Measurements from ENCODE around the gene RAD9A.
A peak's percentile ranks its signal among the peaks of the same experiment; 100 is the strongest.

The RAD9A gene

DNA sequence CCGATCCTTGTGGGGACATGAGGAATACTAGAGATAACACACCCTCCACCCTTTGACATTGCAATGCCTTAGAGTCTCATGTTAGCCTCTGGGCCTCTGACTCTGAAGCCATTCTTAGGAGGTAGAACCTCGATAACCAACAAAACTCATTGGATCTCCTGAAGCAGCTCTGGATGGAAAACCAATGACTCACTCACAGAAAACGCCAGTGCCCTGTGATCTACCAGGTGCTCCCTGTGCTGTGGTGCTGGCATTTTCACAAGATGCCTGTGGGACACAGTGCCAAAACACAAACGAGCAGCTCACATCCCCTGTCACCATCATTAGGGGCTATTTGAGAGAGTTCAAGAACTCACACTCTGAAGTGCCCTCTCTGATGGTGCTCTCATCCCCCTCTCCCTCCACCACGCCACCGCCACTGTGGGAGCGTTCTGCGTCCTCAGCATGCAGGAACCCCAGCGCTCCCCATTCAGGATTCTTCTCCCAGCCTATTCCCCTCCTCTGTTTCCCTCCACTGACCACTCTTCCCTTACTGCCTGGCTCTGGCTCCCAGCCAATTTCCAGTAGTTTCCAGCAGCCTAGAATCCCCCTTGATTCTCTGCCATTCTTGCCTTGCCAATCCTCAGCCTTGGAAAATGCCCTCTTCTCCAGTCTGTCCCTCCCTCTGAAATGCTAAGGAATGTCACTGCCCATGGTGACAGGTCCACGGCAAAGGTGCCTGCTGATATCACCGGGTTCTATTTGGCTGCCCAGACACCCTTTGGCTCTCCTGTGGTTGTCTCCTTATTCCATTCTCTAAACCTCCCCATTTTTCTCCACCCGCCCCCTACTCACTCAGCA is 33.7 kb upstream of the RAD9A start:
- no peak for DNase-seq

DNA sequence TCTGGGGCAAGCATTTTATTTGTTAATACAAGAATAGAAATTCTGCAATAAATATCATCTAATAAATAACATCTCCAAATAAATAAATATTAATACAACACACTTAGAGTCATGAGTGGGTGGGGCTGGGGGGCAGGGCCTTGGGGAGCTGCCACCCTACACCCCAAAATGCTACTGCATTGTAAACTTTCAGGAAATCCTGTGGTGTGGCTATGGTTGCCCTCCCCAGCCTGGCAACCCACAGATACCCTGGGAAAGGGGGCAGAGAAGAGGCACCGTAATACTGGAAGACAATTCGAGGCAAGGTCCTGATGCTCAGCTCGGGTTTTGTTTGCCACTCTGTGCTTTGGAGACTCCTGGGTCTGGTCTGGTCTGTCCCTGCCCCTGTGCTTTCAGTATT is 27.6 kb upstream of the RAD9A start:
- no peak for DNase-seq

DNA sequence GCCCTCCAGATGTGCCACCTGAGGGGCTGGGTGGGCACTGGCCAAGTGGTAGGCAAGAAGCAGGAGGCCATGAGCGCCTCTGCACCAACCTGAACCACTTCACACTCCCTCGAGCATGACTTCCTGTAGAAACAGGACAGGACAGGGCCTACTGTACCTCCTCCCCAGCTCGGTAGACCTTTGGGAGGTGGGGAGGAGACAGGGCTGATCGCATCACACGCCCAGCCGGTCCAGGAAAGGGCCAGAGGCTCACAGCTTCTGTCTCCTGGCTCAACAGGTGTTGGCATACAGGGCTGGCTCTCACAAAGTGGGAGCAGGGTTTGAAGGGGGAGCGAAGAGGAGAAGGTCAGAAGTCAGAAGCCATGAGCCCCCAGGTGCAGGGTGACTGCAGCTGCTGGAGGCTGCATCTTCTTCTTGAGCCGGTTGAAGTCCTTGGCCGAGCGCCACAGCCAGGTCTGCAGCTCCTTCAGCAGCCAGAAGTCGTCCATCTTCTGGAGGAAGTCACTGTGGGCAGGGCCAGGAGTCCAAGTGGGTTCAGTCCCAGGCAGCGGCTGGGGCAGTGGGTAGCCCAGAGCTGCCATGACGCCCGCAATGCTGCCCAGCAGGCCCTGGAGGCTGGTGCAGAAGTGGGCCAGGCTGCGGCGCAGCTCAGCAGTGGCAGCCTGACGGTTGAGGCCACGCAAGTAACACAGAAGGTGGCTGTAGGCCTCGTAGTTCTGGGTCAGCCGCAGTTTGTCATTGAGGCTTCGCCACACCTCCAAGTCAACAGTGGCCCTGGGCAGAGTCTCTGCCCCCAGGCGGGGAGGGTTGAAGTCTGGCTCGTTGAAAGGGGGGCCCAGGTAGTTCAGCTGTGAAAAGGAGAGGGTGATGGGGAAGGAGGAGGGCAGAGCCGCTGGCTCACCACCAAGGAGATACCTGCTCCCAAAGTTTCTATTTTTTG is 26.7 kb upstream of the RAD9A start:
- no peak for DNase-seq

DNA sequence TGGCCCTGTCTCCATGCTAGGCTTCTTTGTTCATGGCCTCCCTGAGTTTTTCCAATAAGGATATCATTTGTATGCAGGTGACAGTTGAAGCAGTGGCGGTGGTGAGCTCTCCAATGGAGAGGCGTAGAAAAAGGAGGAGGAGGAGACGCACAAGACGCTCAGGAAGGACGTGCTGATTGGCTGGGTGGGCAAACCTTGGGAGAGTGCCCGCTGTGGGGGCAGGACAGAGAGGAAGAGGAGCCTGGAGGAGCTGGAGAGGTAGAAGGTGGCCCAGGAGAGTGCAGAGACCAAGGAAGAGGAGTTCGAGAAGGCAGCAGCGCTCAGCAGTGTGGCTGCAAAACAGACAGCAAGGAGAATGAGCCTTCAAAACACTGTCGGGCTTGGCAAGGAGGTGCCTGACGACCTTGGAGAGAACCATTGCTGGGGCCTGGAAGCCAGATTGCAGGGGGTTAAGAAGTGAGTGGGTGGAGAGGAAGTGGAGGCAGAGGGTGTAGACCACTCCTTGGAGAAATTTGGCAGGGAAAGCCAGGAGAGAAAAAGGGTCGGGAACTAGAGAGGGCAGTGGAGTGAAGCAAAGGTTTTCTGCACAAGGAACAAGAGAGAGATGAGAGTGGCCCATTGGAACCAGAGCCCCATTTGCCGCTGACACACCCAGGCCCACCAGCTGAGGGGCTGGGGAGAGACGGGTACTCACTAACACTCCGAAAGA is 25.9 kb upstream of the RAD9A start:
- no peak for DNase-seq

DNA sequence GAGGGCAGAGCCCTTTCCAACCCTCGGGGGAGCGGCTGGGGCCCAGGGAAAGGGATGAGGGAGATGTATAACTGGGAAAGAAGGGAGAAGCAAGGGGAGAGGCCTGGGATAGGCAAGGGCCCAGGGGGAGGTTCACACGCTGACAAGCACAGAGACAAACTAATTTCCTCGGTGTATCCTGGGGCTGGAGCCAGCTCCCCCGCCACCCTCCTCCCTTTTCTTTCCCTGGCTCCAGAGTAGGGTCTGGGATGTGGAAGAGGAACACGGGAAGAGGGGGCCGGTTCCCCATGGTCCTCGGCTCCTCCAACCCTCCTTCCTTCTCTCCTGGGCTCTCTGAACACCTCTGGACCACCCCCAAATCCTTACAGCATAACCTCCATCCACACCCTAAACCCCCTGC is 25.2 kb upstream of the RAD9A start:
- DNase-seq = no peak

DNA sequence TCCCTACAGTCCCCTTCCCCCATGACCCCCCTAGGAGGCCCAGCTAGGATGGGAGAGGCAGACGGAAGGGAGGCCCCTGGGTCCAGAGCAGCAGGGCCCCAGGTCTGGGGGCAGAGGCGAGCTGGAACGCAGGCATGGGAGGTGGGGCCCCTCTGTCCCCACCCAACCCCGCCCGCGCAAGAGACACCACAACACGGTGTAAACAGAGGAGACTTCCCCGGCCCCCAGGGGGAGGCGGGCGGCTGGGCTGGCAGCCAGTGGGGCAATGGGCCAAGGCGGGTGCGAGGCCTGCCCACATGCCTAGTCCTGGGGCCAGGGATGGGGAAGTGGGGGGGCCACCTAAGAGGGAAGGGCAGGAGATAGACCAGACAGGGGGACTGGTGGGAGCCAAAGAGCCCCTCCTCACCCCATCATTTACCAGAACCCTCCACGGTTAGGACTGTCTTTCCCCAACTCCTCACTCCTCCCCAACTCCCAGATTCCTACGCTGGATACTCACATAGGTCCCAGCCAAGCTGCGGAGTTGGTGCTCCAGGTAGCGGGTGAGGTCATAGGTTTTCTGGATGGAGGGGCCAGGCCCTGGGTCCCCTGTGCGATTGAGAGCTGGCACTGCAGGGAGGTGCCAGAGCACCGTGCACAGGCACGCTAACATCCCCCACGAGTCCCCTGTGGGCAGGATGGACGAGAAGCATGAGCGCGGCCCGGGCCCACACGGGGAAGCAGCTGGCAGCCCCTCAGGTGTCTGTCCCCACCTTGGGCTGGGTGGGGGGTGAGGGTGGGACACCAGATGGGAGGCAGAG is 24.6 kb upstream of the RAD9A start:
- no peak for DNase-seq

DNA sequence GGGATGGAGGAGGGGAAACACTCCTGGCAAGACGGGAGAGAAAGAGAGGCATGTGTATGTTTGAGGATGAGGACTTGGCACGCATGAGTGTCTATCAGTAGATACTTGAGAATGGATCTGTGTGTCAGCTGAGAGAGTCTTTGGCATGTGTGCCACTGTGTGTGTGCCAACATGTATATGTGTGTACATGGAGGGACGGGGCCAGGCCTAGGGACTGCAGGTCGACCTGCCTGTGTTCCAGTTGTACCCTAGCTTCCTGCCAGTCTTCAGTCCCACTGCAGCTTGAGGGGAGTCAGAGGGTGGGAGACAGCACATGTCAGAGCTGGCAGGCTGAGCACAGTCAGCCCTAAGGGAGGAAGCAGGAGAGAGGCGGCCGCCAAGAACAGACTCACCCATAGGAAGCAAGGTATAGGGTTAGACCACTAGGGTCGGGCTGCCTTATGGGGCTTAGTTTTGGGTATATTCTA is 24.0 kb upstream of the RAD9A start:
- DNase-seq = no peak

DNA sequence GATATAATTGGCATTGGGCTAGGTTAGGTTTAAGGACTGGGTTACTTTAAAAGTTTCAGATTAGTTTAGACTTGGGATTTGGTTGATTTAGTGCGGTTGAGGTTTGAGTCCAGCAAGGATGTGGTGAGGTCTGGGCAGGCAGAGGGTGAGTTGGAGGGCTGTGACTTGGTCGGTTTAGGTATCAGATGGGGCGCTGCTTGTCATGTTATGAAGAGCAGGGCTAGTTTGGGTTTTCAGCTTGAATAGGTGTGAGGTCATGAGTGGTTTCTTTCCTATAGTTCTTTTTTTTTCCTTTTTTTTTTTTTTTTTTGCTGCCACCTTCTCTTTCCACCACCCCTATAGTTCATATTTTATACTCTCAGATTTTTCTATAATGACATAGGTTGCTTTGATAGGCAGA is 23.2 kb upstream of the RAD9A start:
- DNase-seq = no peak

DNA sequence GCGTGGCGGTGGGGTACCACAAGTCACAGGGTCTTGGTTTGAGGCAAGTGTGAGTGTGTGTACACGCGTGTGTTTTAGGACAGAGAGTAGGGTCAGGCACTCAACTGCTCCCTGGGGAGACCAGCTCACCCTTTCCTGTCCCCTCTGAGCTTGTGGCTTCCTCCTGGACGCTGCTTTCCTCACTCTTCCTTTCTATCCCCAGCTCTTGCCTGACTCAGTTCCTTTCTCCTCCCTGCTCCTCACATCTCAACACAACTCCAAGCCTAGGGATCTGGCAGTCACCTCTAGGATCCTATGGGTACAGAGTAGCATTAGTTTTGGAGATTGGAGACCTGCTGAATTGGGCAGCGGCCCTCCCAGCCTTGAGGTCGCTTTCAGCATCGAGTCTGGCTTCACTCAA is 22.5 kb upstream of the RAD9A start:
- DNase-seq = no peak

DNA sequence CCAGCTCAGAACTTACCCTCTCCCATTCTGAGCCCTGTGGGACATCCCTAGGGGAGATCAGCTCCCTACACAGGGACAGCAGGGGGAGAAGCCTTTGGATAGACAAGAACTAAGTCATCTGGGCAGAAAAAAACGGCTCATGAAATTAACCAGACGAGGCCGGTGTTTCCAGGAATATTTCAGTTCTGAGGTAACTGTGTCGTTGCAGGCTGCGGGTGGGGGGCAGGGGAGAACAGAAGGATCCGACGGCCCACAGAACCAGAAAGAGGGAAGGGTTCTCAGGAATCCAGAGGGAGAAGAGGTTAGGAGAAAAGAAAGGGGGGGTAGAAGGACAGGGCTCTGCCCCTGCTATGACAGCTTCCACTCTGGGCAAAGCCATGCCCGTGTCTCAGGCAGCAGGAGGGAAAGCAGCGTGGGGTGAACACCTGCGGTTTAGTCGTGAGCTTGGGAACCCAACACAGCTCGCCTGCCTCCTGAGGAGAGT is 21.9 kb upstream of the RAD9A start:
- DNase-seq = no peak

DNA sequence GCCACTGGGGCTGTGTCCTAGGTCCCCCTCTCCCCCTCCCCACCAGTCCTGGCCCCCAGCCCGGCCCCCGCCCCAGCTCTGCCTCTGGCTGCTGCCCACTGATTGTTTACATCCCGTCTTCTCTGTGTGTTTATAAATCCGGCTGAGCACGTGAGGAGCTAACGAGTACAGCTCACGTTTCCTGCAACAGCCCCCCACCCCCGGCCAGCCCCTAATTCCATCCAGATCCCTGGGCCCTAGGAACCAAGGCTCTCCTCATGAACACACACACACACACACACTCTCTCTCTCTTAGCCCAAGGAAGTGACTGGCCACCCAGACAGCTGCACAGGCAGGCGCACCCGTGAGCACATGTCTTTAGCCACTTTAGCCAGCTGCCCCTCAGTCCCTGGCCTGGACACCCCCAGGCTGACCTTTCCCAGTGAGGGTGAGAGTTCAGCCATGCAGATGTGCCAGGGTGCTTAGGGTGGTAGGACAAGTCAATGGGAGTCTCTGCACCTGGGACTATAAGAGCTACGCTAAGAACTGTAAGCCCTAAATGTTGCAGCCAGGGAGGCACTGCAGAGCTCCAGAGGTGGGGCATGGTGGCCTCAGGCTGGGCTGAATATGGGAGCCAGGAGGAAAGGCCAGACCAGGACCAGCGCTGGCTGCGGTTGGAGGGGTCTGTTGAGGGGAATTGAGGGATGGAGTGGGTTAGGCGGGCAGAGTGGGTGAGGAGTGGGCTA is 21.3 kb upstream of the RAD9A start:
- peak; percentile 27 for DNase-seq

DNA sequence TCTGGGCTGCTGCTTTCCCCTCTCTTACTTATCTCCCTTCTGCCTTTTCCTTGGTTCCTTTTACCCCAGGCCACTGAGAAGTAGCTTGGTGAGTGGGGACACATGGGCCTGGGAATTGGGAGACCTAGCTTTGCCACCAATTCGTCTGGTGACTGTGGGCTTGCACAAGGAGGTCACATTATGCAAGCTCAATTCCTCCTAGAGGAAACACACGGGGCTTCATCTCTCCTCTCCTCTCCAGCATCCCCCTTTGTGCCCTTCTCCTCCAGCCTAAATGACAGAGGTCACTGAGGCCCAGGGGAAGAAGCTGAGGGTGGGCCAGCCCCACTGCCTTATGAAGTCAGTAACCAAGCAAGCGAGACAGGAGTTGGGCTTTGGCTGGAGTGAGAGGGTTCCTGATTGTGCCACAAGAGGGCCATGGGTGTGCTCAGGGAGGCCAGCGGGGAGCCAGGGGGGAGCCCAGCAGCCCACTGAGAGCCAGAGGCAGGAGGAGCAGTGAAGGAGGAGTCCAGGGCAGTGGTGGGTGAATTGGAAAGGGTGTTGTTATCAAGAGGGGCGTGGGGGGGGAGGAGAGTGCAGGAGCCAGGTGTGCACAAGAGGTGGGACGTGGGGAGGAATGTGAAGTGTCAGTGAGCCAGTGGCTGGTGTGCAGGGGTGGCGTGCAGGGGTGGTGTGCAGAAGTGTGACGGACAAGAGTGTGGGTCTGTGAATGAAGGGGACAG is 20.4 kb upstream of the RAD9A start:
- DNase-seq = peak; percentile 37

DNA sequence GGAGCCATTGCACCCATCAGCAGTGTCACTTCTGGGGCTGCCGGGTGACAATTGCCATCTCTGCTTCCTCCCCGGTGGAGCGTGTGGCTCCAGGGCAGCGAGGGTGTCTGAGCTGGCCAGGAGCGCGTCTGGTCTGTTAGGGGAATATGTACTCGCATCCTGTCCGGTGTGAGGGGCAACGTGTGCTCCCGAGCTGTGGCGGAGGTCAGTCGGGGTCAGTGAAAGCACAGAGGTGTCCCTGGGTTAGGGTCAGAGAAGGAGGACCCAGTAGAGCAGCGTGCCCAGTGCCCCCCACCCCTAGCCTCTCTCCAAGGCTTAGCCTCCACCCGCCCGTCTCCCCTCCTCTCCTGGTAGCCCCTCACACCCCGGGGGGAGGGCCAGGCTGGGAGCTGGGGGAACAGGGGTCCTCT is 19.9 kb upstream of the RAD9A start:
- no peak for DNase-seq

DNA sequence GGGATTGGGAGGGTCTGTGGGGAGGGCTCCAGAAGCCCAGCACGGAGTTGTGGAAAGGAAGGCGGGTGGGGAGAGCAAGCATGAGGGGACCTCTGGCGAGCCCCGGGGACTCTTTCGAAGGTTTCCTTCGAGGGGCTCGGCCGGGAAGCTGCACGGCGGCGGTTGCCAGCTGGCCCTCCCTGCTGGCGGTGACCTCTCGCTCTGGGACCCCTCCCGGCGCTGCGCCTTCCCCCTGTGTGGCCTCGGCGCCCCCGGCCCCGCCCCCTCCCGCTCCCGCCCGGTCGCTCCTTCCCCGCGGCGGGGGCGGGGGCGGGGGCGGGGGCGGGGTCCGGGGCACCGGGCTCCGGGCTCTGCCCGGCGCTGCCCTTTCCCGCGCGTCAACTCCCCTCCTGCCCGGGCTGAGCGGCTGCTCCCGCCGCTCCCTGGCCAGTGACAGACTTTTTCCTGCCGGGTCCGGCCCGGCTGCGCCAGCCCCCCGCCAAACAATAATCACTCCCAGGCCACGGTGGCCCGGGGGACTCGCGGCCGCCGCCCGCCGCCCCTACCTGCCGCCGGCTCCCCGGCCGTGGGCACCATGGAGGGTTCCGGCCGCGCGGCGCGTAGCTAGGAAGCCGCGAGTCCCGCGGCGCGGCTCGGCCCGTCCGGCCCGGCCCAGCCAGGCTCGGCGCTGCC is 19.3 kb upstream of the RAD9A start:
- DNase-seq = peak; percentile 45

DNA sequence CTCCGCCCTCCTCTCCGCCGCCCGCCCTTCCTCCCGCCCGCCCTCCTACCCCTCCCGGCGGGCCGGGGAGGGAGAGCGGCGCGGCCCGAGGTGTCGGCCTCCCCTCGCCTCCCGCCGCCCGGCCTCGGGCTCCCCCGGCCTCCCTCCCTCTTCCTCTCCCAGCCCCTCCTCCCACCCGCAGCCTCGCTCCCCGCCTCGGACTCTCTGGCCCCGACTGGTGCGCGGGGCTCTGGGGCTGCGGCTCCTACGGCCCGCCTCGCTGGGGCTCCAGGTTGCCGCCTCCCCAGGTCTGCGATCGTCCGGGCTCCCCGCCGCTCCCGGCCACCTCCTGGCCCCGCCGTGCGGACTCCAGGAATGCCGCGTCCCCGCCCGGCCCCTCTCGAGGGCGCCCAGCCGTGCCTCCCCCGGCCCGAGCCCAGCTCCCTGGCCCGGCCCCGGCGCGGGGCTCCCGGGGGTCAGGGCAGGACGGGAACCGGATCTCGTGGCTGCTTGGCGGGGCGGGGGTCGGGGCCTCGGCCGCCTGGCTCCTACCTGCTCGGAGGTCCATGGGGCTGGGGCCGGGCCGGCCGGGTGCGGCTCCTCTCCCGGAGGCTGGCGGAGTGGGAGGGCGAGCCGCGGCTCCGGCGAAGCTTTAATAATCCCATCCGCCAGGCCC is 18.7 kb upstream of the RAD9A start, which contains the start of gene CLCF1:
Gene CLCF1 (minus strand): TSS at position 606 of the 655 bp plus-strand sequence. CDS start 59 bp downstream, at position 547.
- DNase-seq = peak; percentile 61

DNA sequence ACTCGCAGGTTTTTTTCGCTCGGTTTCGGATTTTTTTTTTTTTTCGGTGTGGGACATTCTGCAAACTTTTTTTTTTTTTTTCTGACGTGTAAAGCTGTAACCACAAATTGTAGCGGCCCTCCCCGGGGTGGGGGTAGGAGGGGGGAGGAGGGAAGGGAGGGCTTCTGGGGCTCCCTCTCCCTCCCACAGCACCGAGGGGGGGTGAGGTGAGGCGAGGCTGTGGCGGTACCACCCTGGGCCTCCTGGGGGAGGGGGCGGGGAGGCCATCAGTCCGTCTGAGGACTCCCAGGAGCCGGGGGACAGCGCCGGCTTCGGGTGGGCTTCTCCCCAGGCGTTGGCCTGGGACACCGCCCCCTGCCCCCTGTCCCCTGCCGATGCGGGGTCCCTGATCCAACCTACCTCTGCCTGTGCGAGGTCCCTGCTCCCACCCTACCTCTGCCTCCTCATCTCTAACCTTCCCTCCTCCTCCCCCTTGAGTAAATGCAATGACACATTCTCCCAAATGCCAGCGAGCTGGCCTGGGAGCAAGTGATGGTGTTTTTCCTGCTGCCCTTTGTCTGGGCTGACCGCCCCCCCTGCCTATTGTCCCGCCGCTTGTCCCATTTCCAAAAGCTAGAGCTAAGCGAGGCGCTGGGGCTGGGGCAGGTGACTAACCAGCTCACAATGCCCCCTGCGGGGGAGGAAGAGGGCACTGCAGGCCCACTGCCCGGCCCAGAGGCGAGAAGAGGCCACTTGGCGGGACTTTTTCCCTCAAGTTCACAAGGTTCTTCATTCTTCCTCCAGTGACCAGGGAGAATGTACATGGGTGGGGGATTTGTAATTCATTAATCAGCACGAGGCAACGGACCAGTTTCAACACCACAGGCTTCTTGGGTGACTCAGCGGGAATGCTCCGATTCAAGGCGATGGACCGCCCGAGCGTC is 17.9 kb upstream of the RAD9A start:
- DNase-seq = peak; percentile 50

DNA sequence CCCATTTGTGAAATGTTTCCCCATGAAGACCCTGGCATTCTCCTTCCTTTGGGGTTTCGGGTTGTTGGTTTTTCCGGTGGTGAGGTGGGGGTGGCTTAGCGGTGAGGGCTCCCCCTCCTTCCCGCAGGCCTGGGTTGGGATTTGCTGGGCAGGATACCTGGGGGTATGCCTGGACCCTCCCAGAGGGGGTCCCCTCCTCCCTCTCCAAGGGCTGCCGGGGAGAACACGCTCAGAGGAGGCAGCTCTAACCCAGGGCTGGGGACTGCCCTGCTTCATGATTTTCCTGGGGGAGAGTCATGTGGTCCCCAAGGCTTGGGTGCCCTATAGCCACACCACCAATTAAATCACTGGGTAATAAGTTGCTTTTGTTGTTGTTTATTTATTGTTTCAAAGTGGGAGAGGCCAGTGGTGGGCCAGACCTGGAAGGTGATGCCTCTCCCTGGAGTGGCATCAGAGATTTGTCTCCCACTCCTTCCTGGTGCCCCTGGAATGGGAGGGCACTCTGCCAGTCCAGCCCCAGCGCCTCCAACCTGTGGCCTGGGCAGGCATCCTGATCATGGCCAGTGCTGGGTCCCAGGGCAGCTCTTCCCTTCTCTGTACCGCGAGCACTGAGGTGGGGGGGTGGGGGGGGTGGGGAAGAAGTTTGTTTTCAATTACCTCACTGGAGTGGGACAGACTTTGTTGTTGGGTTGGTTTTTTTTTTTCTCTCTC is 17.1 kb upstream of the RAD9A start:
- no peak for DNase-seq
